Renal cortex interstitium (tissue), 15 donors: Measurements from ENCODE around the gene TMEM156. TPM values are rescaled to one million over a fixed set of nuclear protein-coding genes. Genes with fewer than 3 reads are reported as not detected.

Source experiments
- DNase-seq, 11 donors: peaks; one replicate each; pipeline ENCODE4 v3.0.0-alpha.2; 2013; ENCODE audit warnings: low read depth in 9 of 11, low spot score in 4 of 11; ENCODE audit errors: extremely low read depth in 1 of 11
- long read RNA-seq, 16 experiments: transcript quantifications; one replicate each; lab custom pipeline, GENCODE V29; 2026
- polyA plus RNA-seq, 3 donors: library from polyadenylated mRNA; unstranded; fragments of 120-200 nt; gene quantifications; one replicate each; pipeline ENCODE4 v1.2.1, GENCODE V29; 2013; ENCODE audit not compliant: insufficient read length in 3 of 3

TMEM156 gene
- 1 to 10 TPM; 3.0 to 4.3 (median 3.2) TPM for polyA plus RNA-seq
- long read RNA-seq, donor 1, partial matches to known transcripts = 0 of 1 reads
- long read RNA-seq, donor 1, other reads (novel, unspliced or antisense) = 0 of 1 reads
- long read RNA-seq, donor 2 = 0 reads
- long read RNA-seq, donor 3 = 0 reads
- long read RNA-seq, donor 4, partial matches to known transcripts = 0 of 1 reads
- long read RNA-seq, donor 4, other reads (novel, unspliced or antisense) = 0 of 1 reads
- long read RNA-seq, donor 5 = 0 reads
- long read RNA-seq, donor 6 = 0 reads
- long read RNA-seq, donor 7 = 0 reads
- long read RNA-seq, donor 8 = 0 reads
- long read RNA-seq, donor 9 = 0 reads
- long read RNA-seq, donor 10 = 0 reads
- long read RNA-seq, donor 11 = 0 reads
- long read RNA-seq, donor 12 = 0 reads
- long read RNA-seq, donor 13 = 0 reads
- long read RNA-seq, donor 14 = 0 reads
- long read RNA-seq, donor 15 = 0 reads
- long read RNA-seq, donor 16, partial matches to known transcripts = 0 of 2 reads
- long read RNA-seq, donor 16, other reads (novel, unspliced or antisense) = 0 of 2 reads

GRCh38 chr4:39032218-39033085, at the start of gene TMEM156:
Gene TMEM156 (minus strand): TSS chr4:39032409. CDS start chr4:39032313, 96 bp downstream.
- peak in 1 of 11 donors; percentile 12 for DNase-seq

GRCh38 chr4:39078829-39079228, 46.6 kb upstream of the TMEM156 start:
- no peak for DNase-seq

GRCh38 chr4:39068907-39069306, 36.7 kb upstream of the TMEM156 start:
- DNase-seq = no peak

- DNase-seq = no peak
Measured at GRCh38 chr4:39067451-39067850, 35.2 kb upstream of the TMEM156 start.

GRCh38 chr4:39067031-39067430, 34.8 kb upstream of the TMEM156 start:
- DNase-seq = no peak

GRCh38 chr4:39066371-39066770, 34.2 kb upstream of the TMEM156 start:
- DNase-seq = no peak

GRCh38 chr4:39063430-39063829, 31.2 kb upstream of the TMEM156 start:
- DNase-seq = no peak

DNA sequence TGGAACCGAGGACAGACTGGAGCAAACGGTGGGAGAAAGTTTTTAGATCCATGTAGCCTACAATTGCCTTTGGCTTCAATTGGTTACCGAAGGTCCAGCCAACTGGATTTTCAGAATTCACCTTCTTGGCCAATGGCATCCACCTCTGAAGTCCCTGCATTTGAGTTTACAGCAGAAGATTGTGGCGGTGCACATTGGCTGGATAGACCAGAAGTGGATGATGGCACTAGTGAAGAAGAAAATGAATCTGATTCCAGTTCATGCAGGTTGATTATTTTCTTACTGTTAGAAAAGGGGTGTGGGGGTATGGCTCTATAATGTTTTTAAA, 30.5 kb upstream of the TMEM156 start:
- DNase-seq = no peak

GRCh38 chr4:39062094-39062769, 30.0 kb upstream of the TMEM156 start, which contains the start of gene KLHL5:
Gene KLHL5 (plus strand): TSS chr4:39062232. CDS start chr4:39062653, 421 bp downstream.
- DNase-seq = peak in 1 of 11 donors; percentile 11

- DNase-seq = no peak
Measured at GRCh38 chr4:39061457-39061856, 29.2 kb upstream of the TMEM156 start.

GRCh38 chr4:39056023-39056422, 23.8 kb upstream of the TMEM156 start:
- no peak for DNase-seq

DNA sequence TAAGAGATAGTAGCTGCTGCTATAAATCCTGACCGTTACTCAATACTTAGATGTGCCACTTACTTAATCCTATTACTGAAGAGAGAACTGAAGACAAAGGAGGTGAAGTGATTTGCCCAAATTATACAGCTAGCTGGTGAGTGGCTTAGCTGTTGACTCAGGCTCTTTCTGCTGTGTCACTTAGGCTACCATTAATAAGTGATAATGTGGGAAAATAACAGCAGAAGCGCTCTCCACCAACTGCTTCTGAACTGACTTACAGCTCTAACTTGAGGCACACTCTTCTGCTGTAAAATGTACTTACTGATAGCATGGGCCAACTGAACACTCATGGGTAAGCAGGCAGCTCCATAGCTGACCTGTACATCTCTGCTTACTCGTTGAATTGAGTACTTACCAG, 22.3 kb upstream of the TMEM156 start:
- no peak for DNase-seq

GRCh38 chr4:39053983-39054382, 21.8 kb upstream of the TMEM156 start:
- DNase-seq = no peak

GRCh38 chr4:39051492-39051891, 19.3 kb upstream of the TMEM156 start:
- no peak for DNase-seq

DNA sequence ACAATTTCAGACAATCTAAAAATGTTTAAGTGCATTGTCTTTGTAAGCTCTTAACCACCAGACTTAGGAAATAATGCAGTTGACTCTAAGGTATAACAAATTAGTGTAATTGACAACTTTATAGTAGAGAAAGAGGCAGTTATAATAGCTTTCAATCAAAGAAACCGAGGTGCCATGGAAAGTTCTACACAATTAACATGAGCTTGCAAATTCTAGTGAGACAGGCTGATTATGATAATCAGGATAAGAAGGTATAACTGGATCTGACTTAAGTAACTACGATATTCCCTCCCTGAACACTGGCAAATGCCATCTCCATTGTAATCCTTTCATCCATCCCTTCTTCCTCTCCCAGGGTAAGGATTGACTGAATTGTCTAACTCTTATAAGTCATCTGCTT, 18.4 kb upstream of the TMEM156 start:
- DNase-seq = no peak

DNA sequence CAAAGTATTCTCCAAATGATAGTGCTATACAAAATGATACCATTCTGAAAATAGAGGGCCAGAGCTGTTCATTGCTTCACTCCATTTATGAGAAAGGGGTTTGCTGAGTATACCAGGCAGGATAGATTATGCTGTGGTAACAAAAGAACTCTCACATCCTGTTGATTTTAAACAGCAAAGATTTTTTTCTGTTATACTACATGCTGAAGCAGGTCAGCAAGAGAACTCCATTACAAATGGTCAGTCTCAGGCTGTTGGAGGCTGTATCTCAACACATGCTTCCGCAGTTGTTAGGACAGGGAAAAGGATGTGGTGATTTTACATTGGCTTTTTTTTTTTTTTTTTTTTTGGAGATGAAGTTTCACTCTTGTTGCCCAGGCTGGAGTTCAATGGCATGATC, 16.1 kb upstream of the TMEM156 start:
- no peak for DNase-seq

DNA sequence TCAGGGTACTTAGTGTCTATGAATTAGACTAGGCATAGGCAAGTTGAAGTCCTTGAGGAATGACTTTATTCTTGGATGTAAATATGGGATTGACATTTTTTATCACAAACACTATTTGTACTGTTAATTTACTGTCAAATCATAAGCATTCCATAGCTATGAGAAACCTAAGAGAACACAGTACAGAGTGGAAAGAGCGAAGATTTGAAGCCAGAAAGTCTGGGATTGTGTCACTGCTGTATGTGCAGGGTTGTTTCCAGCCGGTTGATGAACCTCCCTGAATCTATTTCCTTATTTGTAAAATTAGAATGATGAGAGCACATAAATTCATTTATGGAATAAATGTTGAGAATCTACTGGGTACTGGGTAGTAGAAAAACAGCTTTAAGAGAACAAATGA, 15.5 kb upstream of the TMEM156 start:
- no peak for DNase-seq

GRCh38 chr4:39046249-39046648, 14.0 kb upstream of the TMEM156 start:
- no peak for DNase-seq

DNA sequence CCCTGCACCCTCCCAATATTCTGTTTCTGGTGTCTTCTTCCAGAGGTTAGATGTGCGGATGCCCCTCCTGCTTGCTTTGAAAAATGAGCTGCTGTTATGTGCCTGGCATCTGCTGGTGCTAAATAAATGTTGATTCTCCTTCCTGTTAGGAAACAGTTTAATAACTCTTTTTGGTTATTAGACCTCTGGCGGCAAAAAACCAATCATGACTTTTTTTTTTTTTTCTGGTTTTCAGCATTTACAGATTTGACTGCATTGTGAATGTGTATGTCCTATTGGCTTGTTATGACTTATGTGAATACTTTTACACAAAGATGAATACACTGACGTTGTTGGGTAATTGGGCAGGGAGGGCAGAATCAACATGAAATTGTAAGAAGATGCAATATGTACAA, 13.6 kb upstream of the TMEM156 start:
- DNase-seq = no peak
